Activated CD4-positive, alpha-beta T cell treated with anti-CD3 and anti-CD28 coated beads, Interleukin-2, amount 50 U/mL, for 24 hours (primary cell): Measurements from ENCODE around the gene ECHDC1.
A peak's percentile ranks its signal among the peaks of the same experiment; 100 is the strongest.
"Not testable (repeated sequence)": the region's sequence is repeated elsewhere in the genome, so short reads cannot be mapped to it uniquely, and the experiment has no call there.

Experiments
- DNase-seq, 2 donors: peaks; one replicate each; pipeline ENCODE4 v3.0.0-alpha.2; 2020; ENCODE audit warnings: low read depth in 1 of 2, low spot score in 1 of 2

ECHDC1 gene

DNA sequence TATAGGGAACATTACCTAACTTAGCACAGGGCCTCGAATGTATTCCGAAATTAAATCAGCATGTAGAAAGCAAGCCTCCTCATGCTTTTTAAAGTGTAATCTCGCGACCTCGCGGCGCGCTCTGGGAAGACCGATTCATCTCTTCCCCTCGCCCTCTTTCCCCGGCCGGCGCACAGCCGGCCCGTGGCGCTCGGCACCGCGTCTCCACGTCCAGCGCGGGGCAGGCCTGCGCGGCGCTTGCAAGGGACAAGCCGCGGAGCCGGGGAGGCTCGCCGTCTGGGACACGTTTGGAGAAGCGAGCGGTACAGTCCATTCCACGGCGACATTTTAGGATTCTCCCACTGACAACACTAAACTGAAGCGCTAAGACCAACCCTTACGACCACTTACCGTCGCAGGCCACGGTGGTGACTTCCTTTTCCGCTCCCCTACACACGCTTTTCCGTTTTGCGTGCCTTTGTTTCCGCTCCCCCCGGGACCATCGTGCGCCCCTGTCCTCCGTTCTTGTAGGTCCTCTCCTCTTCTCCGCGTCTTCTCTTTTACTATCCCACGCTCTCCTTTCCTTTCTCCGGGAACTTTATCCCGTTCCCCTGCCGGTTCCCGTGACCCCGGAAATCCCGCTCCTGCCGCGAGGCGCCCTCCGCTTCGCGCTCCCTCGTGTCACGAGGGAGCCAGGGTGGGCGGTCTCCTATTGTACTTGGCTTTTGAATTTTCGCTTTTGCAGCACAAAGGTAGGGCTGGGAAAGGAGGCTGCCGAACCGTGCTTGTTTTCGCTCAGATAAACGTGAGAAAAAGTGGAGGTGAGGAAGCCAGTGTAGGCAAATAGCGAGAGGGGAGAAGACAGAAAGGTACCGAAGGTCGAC lies at the start of gene ECHDC1:
TSS of gene ECHDC1 (minus strand) at position 664 of the 863 bp plus-strand sequence. CDS start 12,581 bp downstream, outside the sequence.
- peak; percentile 60 to 68 for DNase-seq

DNA sequence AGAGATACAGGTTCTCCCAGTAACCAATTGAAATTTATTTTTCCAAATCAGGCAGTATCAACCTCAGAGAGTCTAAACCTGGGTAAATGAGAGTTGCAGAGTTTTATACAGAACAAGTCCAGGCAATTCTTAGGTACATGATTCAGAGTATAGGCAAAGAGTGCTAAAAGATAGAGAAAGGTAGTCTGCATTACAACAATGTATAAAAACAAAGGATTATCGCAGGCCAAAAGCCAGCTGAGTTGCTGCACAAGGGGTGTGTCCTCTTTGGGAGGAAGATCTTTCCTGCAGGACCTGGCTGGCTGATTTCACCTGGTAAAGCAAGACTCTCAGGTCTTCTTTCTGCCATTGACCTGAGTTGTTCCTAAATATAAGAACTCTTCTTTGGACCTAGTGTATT lies 48.9 kb upstream of the ECHDC1 start:
- DNase-seq = no peak

DNA sequence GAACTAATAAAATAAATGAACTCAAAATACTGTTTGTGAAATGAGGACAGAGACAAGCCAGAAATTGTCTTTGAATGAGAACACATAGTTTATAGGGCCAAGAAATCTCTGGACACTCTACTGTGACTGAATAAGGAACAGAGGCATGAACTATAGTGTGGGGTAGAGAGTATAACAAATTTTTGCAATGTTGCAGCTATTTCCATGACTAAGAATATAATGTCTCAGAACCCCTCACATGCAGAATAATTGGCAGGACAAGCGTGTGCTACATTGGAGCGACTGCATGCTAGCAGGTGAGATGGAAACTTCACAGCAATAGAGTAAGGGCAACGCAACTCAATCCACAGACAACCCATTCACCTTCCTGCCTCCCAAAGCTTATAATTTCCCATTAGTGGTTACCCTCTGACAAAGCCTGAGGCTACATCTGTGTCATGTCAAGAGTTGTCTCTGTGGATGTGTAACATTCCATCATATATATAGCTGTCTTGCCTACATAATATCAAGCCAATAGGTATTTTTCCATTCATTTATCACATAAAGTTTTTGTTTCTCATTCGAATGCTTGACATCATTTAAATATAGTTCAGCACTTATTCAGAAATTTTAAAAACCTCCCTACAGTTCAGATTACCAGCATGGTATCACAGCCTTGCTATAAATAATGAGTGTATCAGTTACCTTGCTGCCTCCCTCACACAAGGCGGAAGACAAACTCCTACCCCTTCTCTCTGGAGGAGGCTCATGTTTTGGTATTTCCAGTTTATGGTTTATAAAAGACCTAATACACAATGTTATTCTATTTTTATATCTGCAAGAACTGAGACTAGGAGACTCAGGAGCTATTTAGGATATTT lies 47.9 kb upstream of the ECHDC1 start:
- no peak for DNase-seq

DNA sequence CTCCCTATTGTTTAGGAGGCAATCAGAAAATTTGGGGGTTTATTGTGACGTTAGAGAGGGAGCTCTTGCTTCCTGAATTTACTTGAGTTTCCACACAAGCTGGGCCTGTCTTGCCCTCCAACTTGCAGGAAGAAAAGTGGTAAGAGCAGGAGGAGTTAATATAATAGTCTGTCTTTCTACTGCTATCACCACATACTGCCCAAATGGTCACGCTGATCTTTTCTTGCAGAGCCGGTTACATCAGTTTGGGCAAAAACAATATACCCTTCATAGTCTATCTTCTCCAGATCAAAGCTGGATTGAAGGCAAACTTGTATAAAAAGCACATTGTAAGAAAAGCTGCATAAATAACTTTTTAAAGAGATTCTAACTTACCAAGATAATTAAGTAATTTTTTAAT lies 46.3 kb upstream of the ECHDC1 start:
- DNase-seq = no peak

- DNase-seq = no peak
Measured at GRCh38 chr6:127385668-127386430, 42.4 kb upstream of the ECHDC1 start.

GRCh38 chr6:127384848-127385247 lies 41.4 kb upstream of the ECHDC1 start:
- DNase-seq = not testable (repeated sequence)

DNA sequence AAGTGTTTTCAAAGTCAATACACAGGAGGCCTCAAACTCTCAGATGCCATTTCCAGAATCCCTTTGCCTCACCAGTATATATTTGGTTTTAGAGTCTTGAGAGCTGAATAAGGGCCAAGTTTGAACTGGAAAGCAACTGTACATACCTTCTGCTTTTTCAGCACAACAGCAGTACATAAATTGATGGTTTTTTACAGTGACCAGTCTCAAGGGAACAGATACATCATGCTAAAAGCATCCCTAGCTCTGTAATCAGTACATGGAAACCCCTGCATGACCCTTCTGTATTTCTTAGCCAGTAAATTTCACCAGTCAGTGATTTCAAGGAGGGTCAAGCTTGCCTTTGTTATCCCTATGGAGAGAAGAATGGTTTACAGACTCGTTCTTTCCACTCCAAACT lies 40.6 kb upstream of the ECHDC1 start:
- DNase-seq = no peak

DNA sequence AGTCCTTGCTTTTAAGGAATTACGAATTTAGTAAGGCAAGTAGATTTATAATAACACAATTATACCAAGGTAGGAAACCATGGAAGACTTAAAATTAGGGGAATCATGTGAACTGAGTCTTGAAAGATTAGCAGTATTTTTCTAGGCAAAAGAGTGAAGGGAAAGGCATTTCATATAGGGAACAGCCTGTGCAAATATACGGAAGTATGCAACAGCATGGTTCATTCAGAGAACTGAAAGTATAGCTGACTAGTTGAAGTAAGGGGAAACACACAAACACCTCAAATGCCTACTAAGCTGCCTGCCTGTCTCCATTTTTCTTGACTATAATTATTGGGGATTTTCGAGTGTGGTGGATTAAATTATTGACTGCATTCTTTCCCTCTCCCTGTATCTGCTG lies 39.0 kb upstream of the ECHDC1 start:
- DNase-seq = no peak

- DNase-seq = no peak
Measured at GRCh38 chr6:127381384-127381783, 38.0 kb upstream of the ECHDC1 start.

GRCh38 chr6:127376685-127377084 lies 33.3 kb upstream of the ECHDC1 start:
- no peak for DNase-seq

- no peak for DNase-seq
Measured at GRCh38 chr6:127367023-127367375, 23.6 kb upstream of the ECHDC1 start.

DNA sequence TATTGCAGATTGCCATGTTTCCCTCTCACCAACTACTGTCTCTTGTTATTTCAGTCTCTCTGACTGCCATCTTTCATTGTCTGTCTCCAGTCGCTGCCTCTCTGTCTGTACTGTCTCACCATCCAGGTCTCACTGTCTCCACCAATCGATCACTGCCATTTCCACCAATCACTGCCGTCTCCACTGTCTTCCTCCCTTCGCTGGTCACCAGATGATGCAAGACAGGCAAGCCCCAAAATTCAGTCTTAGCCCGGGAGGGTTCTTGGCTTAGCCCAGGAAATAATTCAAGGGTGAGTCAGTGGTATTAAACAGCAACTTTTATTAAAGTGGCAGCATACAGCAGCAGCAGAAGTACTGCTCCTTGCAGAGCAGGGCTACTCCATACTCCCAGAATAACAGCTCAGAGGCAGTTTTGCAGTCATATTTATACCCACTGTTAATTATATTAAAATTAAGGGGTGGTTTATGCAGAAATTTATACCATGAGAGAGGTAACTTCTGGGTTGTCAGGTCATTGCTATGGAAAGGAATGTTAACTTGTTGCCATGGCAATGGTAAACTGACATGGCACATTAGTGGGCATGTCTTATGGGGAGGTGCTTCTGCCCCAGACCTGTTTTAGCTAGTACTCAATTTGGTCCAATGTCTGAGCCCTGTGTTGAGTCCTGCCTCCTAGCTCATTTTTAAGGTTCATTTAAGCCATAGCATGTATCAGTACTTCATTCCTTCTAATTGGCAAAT lies 23.0 kb upstream of the ECHDC1 start:
- DNase-seq = no peak

DNA sequence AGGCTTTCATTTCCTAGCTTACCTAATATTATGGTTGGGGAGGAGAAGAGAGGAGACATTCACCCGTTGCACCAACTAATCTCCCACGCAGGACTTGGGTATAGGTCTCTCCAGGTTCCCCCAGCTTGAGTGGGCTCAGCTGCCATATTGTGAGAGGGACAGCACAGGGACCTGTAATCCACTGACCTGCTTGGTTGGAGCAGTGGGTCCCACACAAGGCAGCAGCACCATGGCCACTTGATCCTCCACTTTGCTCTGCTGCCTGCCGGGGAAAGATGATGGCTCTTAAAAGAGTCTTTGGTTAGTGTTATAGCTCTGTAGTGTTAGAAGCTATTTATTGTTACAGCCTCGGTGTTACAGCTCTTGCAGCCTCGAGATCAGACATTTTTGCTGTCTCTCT lies 22.5 kb upstream of the ECHDC1 start:
- DNase-seq = no peak

GRCh38 chr6:127352524-127352923 lies 9.1 kb upstream of the ECHDC1 start:
- no peak for DNase-seq

GRCh38 chr6:127349980-127350379 lies 6.6 kb upstream of the ECHDC1 start:
- DNase-seq = no peak

DNA sequence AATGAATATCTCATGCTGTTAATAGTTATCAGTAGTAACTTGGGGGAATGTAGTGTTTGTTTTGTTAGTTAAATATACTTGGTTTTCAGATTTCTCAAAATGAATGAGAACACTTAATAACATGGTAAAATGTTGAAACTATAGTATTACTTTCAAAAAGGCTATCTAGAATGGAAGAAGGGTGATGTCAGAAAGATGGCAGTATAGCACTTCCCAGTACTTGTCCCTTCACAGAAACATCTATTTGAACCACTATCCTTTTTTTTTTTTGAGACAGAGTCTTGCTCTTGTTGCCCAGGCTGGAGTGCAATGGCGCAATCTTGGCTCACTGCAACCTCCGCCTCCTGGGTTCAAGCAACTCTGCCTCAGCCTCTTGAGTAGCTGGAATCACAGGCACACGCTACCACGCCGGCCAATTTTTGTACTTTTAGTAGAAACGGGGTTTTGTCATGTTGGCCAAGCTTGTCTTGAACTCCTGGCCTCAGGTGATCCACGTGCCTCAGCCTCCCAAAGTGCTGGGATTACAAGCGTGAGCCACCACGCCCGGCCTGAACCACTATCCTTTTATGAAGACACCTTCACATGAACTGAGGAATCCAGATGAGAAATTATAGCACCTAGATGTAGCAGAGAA lies 4.7 kb upstream of the ECHDC1 start:
- no peak for DNase-seq

GRCh38 chr6:127347178-127347577 lies 3.8 kb upstream of the ECHDC1 start:
- DNase-seq = no peak

GRCh38 chr6:127345521-127345920 lies 2.1 kb upstream of the ECHDC1 start:
- no peak for DNase-seq

- DNase-seq = no peak
Measured at GRCh38 chr6:127343809-127344659, 625 bp upstream of the ECHDC1 start.
